T-helper 1 cell treated with Interleukin-12 subunit alpha and Interleukin-12 subunit beta and Interleukin-4 antibody, amounts not matched to agents 30 ng/mL and 1 ng/mL, for 36 hours (primary cell): ENCODE data around the gene TPH2. TPM values are rescaled to one million over a fixed set of nuclear protein-coding genes. Genes with fewer than 3 reads are reported as not detected.

ENCODE experiments used
- total RNA-seq: library from RNA; stranded (reverse); gene quantifications from 2 replicates; pipeline ENCODE4 v1.2.3, GENCODE V29; 2022

TPH2 gene
- total RNA-seq, 1 donor from 2014 or later, result not detected

Other genes with a start within 250 kb of the TPH2 start
- gene RAB21, start 184.0 kb upstream of the TPH2 start, total RNA-seq, result 63.3 and 70.8 TPM in 2 replicates
- gene TBC1D15, start 99.1 kb upstream of the TPH2 start, total RNA-seq, result 56.2 and 57.8 TPM in 2 replicates